Measurements from ENCODE around the gene CDH4.
"Not testable (repeated sequence)": the region's sequence is repeated elsewhere in the genome, so short reads cannot be mapped to it uniquely, and the experiment has no call there.

CDH4 gene

DNA sequence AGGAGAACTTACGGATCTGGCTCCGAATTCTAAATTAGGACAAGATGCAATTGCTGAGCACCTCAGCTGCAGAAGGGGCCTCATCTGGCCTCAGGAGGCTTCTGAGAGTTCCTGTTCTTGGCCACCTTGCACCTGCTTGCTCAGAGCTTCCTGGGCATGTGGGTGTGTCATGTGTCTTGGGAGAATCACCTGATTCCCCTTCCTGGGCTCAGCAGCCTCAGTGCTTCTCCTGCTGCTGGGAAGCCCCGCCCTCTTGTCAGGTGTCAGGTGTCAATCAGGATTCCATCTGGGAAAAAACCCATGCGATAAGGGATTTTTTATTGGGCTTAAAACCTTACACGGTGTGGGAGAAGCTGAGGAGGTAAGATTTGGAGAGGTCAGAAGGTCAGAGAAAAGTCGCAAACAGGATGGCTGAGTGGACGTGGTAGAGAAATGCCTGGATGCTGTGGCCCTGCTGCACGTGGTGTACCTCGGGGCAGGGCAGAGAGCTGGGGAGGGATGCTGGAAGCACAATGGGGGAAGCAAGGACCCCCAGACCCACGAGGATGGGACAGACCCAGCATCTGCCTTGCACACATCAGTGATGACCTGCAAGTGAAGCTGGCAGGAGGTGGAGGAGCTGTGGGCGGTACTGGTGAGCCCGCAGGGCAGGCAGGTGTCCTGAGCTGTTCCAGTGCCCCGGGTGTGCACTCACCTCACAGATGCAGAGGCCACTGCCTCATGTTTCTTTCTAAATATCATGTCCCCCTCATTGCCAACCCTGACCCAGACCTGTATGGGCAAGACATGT lies 170.8 kb downstream of the CDH4 start:
- DNase-seq: no peak

DNA sequence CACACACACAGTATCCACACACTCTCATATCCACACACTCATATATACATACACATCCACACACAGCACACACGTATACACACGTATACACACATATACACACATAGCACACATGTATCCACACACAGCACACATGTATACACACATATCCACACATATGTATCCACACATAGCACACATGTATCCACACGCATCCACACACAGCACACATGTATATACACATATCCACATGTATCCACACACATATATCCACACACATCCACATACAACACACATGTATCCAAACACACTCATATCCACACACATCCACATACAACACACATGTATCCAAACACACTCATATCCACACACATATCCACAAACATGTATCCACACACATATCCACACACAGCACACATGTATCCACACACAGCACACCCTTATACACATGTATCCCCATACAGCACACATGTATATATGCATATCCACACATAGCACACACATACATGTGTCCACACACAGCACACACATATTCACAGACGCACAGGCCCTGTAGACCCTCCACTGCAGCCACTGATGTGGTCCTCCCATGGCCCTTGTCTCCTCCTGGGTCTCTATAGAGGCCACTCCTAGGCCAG lies 172.1 kb downstream of the CDH4 start:
- DNase-seq: no peak

DNA sequence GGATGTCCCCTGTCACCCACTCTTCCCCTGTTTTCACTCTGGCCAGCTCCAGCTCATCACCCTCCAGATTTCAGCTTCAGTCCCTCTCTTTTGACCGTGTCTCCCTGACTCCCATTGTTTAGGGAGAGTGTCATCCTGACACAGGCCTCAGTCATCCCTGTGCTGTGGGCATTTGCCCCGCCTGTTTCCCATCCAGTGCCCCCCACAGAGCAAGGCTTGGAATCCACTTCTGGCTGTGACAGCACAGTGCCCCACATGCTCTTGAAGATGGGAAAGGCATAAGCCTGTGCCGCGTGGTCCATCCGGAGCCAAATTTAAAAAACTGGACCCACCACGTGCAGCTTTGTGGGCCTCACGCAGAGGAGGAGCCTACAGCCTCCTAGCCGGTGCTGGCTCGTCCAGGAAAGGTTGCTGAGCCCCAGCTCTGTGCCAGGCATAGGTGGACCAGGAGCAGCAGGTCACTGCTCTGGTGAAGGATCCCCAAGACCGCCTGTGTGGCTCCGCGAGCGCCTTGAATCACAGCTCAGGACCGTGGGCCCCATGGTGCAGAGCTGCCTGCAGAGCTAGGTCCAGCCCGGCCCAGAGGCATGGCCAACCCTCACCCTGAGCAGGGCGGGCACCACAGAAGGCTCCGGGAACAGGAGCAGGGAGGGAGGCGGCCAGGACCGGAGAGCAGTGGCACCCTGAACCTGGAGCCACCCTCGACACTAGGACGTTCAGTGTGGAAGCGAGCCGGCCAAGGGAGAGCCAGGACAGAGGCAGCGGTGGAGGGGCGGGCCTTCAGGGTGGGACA lies 172.8 kb downstream of the CDH4 start:
- no peak for DNase-seq

DNA sequence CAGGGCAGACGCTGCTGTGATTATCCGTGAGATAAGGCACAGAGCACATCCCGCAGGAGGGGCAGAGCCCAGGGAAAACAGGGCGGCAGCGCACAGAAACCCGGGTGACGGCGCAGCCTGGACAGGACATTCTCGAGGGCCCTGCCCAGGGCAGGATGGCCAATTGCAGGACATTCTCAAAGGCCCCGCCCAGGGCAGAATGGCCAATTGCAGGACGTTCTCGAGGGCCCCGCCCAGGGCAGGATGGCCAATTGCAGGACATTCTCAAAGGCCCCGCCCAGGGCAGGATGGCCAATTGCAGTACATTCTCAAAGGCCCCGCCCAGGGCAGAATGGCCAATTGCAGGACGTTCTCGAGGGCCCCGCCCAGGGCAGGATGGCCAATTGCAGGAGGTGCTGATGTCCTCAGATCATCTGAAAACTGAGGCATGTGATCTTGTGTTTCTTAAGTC lies 173.5 kb downstream of the CDH4 start:
- not testable (repeated sequence) for DNase-seq

DNA sequence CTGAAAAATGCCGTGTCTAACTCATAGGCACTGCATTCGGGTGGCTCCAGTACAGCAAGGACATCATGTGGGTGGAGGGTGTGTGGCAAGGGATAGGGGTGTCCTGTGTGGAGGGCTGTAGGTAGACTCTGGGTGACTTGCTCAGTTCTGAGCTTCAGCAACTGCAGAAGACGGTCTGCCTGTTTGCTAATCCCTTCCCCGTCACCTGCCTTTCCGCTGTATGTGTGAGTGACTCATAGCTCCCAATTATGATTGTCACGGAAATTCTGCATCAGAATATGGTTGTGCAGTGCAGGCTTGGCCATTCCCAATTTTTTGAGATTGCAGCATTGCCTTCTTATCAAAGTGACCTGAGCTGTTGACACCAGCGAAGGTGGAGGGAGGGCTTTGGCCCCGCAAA lies 174.3 kb downstream of the CDH4 start:
- no peak for DNase-seq

DNA sequence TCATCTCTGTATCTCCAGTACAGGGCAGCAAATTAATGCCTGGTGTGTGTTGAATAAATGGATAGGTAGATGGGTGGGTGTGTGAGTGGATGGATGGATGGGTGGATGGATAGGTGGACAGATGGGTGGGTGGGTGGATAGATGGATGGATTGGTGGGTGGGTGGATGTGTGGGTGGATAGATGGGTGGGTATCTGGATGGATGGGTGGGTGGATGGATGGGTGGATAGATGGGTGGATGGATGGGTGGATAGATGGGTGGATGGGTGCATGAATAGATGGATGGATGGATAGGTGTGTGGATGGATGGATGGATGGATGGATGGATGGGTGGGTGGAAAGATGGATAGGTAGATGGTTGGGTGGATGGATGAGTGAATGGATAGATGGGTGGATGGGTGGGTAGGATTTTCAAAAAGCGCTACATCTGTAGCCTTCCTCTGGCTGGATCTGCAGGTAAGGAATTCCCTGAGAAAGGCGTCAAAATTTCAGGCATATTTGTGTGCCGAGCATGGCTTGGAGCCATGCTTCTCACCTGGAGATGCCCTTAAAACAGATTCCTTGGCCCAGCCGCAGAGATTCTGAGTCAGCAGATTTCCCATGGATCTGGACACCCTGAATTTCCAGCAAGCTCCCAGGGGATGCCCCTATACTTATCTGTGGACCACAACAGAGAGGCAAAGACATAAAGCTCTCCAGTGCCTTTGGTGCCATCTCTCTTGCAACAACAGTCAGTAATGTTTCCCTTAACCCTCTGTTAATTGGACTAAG lies 177.6 kb downstream of the CDH4 start:
- DNase-seq: no peak

DNA sequence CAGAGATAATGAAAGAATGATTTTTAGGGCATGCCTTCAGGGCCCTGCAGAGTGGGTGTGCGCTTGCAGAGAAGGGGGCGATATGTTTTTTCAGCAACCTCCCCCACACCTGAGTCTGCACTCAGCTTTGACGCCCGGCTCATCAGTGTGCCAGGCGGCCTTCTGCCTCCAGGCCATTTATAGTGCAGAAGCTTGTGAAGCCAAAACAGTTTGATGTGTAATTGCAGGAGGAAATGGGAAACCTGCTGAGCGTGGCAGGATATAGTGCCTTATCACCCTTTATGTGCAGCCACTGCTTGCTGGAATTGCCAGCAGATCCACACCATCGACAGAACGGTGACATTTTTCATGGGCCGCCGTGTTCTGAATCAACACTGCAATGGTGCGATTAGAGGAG lies 178.2 kb downstream of the CDH4 start:
- DNase-seq: no peak

DNA sequence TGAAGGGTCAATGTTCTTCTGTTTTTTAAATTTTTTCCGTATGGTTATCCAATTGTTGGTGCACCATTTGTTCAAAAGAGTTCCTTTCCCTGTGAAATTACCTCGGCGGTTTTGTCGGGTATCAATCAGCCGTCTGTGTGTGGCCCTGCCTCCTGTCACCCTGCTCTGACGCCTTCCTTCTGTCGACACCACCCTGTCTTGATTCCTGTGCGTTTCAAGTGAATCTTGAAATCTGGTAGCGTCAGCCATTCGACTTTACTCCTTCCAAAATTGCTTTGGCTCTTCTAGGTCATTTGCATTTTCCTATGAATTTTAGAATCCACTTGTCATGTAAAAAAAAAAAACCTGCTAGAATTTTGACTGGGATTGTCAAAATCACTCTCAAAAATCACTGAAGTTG lies 181.1 kb downstream of the CDH4 start:
- no peak for DNase-seq

DNA sequence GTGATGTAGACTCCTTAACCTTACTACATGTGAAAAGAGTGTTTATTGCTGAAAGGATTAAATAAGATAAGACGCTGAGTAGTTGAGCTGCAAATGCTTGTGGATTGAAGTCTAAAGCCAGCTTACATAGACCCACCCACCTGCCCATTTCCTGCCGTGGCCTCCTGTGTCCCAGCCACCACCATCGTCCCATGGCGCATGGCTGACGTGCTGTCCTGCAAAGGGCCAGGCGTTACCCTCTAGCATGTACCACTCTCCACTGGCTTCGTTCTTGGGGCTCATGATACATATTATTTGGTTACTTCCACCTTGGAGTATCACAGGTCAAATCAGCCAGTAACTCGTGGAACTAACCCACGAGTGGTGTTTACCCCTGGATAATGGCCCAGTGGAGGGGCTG lies 181.8 kb downstream of the CDH4 start:
- DNase-seq: no peak

DNA sequence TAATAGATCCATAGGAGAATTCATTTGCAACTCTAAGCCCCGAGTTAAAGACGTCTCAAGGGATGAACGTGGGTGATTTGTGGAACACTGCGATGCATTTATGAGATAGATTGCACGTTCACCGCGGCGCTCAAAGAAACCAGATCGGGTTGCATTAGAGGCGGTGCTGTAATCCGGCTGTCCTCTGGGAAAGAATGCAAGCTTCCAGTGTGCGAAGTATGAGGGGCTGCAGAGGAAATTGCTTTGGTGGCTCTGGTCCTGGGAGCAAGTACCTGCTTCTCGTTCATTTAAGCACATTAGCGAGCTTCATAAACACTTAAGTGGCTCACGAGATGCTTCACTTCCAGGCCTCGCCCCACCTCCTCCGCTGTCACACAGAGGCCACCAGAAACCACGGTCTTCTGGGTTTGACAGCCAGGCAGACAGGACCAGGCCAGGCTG lies 182.3 kb downstream of the CDH4 start:
- DNase-seq: no peak

DNA sequence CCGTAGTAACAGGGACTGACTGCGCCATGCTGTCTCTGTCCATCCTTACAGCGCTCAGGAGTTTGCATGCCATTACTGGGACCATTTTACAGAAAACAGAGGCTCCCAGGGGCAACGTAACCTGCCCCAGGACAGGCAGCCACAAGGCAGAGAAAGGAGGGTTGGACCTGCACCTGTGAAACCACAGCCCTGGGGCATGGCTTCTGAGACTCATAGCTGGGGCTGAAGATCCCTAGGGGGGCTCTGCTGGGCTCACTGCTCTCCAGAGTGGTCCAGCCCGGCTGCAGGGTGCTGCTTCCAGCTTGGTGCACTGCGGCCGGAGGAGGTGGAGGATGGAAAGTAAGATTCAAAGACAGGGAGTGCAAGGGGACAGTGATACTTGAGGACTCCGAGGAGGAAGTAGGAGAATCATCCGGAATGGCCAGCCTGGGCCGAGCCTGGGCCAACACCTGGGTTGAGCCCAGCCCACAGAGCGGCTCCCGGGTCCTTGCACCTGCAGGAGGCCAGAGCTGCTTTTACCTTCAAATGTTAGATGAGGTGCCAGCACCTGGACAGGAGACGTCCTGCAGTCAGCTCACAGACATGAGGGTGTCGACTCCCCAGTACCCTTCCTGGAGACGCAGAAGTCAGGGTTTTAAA lies 183.2 kb downstream of the CDH4 start:
- no peak for DNase-seq

DNA sequence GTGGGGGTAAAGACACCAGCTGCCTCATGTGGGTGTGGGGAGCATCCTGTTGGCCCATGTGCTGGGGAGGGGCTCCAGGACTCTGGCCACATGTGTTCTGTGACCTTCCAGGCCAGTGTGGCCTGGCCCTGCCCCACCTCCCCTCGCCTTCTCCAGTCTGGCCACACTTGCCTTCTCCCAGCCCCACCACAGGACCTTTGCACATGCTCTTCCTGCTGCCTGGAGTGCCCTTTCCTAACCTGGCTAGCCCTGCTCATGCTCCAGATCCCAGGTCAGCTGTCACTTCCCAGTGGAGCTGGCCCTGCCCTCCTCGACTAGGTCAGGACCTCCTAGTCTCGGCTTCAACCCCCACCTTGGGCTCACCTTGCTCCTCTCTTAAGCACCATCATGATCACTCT lies 183.8 kb downstream of the CDH4 start:
- DNase-seq: no peak

DNA sequence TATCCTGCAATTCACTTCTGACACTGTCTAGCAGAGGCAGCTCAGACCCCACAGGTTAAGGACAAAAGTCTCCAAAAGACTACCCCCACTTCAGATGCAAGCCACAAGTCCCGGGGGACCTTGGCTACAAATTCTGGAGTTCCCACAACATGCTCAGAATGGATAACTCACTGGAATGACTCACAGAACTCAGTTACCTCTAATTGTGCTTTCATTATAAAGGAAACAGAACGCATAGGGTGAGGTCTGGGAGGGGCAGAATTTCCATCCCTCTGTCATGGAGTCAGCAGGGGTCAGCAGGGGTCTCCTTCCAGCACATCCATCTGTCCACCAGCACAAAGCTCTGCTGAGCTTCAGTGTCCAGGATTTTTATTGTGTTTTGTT lies 184.2 kb downstream of the CDH4 start:
- no peak for DNase-seq

DNA sequence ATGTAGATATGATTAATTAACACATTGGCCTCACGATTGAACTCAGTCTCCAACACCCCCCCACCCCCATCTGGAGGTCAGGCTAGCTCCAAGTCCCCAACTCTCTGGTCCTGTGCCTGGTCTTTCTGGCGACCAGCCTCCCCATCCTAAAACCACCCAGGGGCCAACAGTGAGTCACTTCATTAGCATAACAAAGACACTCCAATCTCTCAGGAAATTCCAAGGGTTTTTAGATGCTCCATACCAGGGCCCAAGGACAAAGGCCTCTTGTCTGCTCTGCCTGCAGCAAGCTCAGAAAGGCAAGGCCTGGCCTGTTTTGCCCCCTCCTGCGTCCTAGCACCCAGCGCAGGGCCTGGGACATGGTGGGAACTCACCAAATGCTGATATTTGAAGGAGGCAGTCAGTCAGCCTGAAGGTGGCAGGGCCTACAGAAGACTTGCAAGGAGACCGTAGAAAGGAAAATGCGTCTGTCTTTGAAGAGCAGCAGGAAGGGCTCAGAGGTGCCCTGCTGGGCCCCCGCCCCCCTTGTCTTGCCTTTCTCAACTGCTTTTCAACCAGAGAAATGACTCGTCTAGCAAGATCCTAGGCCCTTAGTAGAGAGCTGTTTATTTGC lies 184.7 kb downstream of the CDH4 start:
- DNase-seq: no peak

DNA sequence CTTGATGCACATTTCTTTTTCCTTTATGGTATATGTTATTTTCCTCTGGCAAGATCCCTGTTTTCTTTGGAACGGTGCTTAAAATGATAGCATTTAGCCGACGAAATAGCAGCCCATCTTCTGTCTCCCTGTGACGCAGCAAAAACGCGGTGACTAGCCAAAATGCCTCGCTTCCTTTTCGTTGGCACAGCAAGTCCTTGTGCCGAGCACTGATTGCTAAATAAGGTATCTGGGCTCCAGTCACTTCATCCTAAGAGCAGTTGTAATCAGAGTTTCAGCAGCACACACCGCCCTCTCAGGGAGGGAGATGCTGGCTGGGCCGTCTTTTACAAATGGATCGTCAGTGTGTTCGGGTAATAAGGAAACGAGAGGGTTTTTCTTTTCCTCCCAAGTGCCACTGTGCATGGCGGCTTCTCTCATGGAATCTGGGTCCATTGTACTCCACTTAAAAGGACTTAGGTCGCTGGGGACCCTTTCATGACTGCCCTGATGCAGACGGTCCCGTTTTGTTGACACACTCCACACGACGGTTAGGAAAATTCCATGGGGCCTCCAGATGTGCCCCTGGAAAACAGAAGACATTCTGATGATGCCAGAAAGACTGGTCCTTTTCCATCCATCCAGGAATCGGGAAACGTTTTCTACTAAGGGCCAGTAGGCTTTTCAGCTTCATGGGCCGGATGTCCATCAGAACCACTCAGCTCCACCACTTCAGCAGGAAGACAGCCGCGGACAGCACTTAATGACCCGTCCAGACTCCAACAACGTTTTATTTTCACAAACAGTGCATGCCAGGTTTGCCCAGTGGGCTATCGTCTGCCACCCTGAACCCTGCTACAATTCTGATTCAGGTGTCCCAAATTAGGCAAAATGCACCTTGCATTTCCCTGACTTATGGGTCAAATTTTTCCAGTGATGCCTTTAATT lies 185.5 kb downstream of the CDH4 start:
- DNase-seq: no peak

DNA sequence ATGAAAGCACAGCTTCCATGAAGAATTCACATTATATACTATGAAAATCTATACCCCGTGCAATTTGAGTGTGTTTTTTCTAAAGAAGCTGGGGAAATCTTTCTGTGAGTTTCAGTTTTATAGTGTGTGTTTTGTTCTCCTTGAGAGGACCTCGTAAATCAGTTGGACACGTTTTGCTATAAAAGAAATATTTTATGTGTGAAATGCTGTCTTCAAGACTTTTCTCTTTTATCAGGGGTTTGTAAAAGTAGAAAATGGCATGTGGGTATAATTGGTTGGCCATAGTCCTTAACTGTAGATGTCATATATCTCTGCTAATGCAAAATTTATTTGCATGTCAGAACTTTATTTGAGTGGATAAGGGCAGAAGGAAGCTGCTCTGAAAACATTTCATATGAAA lies 186.2 kb downstream of the CDH4 start:
- DNase-seq: no peak

DNA sequence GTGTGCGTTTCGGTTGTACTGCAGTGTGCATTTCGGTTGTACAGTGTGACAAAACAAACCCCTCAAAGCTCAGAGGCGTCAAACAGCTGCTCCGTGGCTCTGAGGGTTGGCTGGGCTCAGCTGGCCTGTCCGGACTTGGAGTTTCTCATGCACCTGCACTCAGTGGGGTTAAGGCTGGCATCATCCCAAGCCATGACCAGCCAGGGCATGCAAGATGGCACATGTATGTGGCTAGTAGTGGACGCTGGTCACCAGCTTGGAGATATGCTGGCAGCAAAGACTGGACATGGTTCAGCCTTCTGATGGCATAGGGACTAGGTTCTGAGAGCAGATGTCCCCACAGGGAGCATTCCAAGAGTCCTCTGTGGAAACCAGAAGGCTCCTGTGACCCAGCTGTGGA lies 187.2 kb downstream of the CDH4 start:
- no peak for DNase-seq

DNA sequence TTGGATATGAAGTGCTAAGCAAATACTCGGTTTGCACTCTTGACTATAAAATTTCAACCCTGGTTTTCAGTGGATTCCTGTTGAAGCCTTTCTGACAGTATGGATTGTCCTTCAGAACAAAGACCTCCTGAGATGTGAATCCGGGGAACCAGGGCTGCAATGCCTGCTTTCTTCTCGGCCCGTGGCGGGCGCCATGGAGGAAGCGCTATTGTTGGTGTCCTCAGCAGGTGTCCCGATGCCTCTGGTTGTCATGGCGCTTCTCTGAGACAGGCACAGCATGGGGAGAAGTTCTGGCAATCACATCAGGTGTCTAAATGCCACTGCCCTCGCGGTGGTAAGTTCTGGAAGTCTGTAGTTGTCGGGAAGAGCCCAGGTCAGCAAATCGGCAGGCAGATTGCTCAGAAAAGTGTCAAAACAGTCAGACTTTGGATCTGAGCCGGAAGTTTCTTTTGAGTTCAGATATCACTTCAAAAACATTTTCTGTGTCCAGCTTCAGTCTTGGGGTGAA lies 188.5 kb downstream of the CDH4 start:
- no peak for DNase-seq

DNA sequence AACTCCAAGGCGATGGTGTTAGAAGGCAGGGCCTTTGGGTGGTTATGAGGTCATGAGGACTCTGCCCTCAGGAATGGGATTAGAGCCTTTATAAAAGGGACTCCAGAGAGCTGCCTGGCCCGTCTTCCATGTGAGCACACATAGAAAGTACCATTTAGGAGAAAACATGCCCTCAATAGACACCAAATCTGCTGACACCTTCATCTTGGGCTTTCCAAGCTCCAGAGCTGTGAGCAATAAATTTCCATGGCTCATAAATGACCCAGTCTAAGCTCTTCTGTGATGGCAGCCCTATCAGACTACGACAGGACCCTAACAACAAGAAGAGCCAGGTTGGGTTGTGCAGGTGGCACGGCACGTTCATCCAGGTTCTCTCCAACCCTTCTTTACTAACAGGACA lies 189.5 kb downstream of the CDH4 start:
- no peak for DNase-seq

DNA sequence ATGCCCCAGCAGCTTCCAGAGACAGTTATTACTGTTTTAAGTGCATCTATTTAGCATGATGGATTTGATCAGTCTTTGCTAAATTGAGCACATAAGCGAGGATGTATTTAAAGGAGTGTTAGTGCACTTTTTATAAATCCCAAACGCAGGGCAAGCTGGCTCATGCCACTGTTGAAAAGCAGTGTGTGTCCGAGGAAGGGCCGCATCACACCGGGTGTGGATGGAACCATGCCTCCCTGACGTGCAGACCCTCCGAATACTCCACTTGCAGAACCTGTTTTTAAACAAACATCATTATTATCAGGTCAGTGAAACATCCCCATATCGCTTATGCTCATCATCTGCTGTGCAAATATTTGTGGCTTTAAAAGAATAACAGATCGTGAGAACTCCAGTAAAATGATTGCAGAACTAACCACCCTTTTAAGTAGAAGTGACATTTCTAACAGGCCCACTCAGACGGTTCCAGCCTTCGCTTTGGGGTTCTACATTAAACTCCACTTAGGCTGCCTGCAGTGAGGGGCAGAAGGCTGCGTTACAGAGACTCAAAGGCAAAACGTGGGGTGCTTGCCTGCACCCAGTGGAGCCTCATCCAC lies 190.1 kb downstream of the CDH4 start:
- DNase-seq: no peak
